HepG2 (cell line): ENCODE data around the gene TTC8. TPM values are rescaled to one million over a fixed set of nuclear protein-coding genes. Genes with fewer than 3 reads are reported as not detected.

Source experiments
- CREB1 ChIP-seq, 2 experiments: fragments of 450-650 bp in 1 of 2; IDR thresholded peaks; 2 replicates each; pipeline ENCODE4 v1.6.1; 2016 to 2017; ENCODE audit warnings: control low read depth in 1 of 2, mild to moderate bottlenecking in 1 of 2, missing compliant biosample characterization in 1 of 2, missing genetic modification characterization in 1 of 2
- FOXP4 ChIP-seq: sonication (generic); formaldehyde crosslinking; IDR thresholded peaks from 2 replicates; pipeline ENCODE4 v1.4.0; 2020; ENCODE audit warnings: missing genetic modification reagents
- REL ChIP-seq: sonication (generic); formaldehyde crosslinking; conservative IDR thresholded peaks from 2 replicates; pipeline ENCODE4 v1.8.0; 2022; ENCODE audit warnings: mild to moderate bottlenecking, missing genetic modification reagents, moderate library complexity
- SRY ChIP-seq: sonication (generic); formaldehyde crosslinking; IDR thresholded peaks from 2 replicates; pipeline ENCODE4 v1.8.0; 2022; ENCODE audit warnings: mild to moderate bottlenecking, missing genetic modification reagents
- ZNF674 ChIP-seq: sonication (generic); formaldehyde crosslinking; IDR thresholded peaks from 2 replicates; pipeline ENCODE4 v1.5.0; 2020; ENCODE audit warnings: low read depth, mild to moderate bottlenecking, missing genetic modification reagents
- polyA plus RNA-seq, 8 experiments: library from polyadenylated mRNA; depleted of rRNA in 3 of 8; stranded (reverse) in 7 of 8; unstranded in 1 of 8; fragments of >200 nt; fragmentation: Illumina TruSeq in 4 of 8; extraction: Trizol in 4 of 8; gene quantifications; 2 replicates each; pipeline versions ENCODE4 v1.2.1 to v1.2.3, GENCODE V29; 2011 to 2016; ENCODE audit warnings: low read depth in 4 of 8, missing spikeins in 1 of 8, mixed read lengths in 1 of 8; ENCODE audit not compliant: insufficient read depth in 1 of 8
- total RNA-seq, 5 experiments: library from RNA; depleted of rRNA; stranded (reverse); fragments of >200 nt; fragmentation: Illumina TruSeq; extraction: Trizol; gene quantifications; 2 replicates each; pipeline ENCODE4 v1.2.3, GENCODE V29; 2016; ENCODE audit warnings: low read depth in 1 of 5
- TF ChIP-seq, protein P1 (sequence below): sonication (generic); formaldehyde crosslinking; IDR thresholded peaks from 2 replicates; pipeline ENCODE4 v1.5.0; 2020; ENCODE audit warnings: mild to moderate bottlenecking, missing genetic modification reagents, borderline replicate concordance

Gene TTC8
- total and polyA plus RNA-seq, 2 of the 13 experiments (the other 11 are each of a cell fraction or from before 2014, with no cell fraction given): 13.8 to 15.2 TPM

GRCh38 chr14:88877192-88877591 is 52.7 kb downstream of the TTC8 start (continued):
- TF ChIP-seq, protein P1, sequence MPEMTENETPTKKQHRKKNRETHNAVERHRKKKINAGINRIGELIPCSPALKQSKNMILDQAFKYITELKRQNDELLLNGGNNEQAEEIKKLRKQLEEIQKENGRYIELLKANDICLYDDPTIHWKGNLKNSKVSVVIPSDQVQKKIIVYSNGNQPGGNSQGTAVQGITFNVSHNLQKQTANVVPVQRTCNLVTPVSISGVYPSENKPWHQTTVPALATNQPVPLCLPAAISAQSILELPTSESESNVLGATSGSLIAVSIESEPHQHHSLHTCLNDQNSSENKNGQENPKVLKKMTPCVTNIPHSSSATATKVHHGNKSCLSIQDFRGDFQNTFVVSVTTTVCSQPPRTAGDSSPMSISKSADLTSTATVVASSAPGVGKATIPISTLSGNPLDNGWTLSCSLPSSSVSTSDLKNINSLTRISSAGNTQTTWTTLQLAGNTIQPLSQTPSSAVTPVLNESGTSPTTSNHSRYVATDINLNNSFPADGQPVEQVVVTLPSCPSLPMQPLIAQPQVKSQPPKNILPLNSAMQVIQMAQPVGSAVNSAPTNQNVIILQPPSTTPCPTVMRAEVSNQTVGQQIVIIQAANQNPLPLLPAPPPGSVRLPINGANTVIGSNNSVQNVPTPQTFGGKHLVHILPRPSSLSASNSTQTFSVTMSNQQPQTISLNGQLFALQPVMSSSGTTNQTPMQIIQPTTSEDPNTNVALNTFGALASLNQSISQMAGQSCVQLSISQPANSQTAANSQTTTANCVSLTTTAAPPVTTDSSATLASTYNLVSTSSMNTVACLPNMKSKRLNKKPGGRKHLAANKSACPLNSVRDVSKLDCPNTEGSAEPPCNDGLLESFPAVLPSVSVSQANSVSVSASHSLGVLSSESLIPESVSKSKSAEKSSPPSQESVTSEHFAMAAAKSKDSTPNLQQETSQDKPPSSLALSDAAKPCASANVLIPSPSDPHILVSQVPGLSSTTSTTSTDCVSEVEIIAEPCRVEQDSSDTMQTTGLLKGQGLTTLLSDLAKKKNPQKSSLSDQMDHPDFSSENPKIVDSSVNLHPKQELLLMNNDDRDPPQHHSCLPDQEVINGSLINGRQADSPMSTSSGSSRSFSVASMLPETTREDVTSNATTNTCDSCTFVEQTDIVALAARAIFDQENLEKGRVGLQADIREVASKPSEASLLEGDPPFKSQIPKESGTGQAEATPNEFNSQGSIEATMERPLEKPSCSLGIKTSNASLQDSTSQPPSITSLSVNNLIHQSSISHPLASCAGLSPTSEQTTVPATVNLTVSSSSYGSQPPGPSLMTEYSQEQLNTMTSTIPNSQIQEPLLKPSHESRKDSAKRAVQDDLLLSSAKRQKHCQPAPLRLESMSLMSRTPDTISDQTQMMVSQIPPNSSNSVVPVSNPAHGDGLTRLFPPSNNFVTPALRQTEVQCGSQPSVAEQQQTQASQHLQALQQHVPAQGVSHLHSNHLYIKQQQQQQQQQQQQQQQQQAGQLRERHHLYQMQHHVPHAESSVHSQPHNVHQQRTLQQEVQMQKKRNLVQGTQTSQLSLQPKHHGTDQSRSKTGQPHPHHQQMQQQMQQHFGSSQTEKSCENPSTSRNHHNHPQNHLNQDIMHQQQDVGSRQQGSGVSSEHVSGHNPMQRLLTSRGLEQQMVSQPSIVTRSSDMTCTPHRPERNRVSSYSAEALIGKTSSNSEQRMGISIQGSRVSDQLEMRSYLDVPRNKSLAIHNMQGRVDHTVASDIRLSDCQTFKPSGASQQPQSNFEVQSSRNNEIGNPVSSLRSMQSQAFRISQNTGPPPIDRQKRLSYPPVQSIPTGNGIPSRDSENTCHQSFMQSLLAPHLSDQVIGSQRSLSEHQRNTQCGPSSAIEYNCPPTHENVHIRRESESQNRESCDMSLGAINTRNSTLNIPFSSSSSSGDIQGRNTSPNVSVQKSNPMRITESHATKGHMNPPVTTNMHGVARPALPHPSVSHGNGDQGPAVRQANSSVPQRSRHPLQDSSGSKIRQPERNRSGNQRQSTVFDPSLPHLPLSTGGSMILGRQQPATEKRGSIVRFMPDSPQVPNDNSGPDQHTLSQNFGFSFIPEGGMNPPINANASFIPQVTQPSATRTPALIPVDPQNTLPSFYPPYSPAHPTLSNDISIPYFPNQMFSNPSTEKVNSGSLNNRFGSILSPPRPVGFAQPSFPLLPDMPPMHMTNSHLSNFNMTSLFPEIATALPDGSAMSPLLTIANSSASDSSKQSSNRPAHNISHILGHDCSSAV (CRISPR knock-in tag): no peak
- TF ChIP-seq ZNF674 (CRISPR knock-in tag): no peak
- TF ChIP-seq SRY (CRISPR knock-in tag): no peak
- TF ChIP-seq REL (CRISPR knock-in tag): no peak
- TF ChIP-seq FOXP4 (CRISPR knock-in tag): no peak
- TF ChIP-seq CREB1 (IDR thresholded peaks at IDR 0.05): no peak
- no peak for TF ChIP-seq CREB1 (CRISPR knock-in tag; IDR thresholded peaks at IDR 0.05)
